OCI-M2 (cell line): Measurements from ENCODE around the gene RDH16.
"Not testable (repeated sequence)": the region's sequence is repeated elsewhere in the genome, so short reads cannot be mapped to it uniquely, and the experiment has no call there.

ENCODE experiments used
- DNase-seq: peaks from one replicate; lab custom pipeline; 2025; ENCODE audit not compliant: unreplicated experiment; lab: John Stamatoyannopoulos, UW

The RDH16 gene

DNA sequence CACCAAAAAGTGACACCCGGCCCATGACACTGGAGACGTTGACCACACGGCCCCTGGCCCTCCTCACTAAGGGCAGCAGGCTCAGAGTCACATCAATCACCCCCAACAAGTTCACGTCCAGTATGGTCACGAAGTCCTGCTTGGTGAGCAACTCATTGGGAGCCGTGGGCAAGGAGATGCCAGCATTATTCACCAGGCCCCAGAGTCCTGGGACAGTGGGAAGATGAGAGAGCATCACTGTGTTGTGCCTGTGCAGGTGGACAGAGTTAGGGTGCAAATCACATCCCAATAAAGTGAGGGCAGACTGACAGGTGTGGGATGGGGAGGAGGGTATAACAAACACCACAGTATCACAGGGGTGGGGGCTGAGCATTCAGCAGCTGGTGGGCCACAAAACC, 2.5 kb downstream of the RDH16 start:
- no peak for DNase-seq

DNA sequence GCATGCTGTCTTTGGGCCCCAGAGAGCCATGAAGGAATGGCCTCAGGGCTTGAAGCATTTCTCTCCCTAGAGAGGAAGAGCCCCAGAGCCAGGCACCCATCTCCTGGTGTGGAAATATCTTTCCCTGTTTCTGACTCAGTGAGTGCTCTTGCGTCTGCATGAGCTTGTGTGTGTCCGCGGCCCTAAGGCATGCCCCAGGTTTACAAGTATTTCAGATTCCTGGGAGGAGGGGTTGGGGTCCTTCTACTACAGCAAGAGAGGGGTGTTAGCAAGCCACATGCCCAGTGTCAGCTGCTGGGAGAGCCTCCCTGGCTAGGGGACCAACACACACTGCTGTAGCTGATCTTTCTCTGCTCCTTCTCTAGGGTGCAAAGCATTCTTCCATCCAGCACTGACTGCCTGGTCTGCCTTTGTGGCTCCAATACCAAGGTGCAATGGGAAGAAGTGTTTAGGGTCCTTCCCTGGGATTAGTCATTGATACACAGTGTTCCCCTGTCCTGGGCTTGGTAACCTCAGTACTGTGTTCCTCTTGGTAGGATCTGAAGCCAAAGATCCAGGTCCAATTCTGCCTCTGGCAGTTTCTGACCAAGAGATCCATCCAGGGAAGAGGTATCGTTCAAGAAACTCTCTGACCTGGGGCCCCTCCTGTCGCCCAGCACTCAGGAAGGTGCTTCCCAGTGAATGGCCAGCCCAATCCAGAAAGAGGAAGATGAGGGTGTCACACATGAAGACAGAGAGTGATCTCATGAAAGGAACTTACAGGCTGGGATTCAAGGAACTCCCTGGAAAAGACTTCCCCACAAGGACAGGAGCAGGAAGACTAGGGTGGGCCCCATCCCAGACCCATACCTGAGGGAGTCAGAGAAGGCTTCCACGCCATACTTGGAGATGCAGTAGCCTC, 3.1 kb downstream of the RDH16 start:
- DNase-seq: no peak

- DNase-seq: no peak
Measured at GRCh38 chr12:56953314-56953713, 4.1 kb downstream of the RDH16 start.

DNA sequence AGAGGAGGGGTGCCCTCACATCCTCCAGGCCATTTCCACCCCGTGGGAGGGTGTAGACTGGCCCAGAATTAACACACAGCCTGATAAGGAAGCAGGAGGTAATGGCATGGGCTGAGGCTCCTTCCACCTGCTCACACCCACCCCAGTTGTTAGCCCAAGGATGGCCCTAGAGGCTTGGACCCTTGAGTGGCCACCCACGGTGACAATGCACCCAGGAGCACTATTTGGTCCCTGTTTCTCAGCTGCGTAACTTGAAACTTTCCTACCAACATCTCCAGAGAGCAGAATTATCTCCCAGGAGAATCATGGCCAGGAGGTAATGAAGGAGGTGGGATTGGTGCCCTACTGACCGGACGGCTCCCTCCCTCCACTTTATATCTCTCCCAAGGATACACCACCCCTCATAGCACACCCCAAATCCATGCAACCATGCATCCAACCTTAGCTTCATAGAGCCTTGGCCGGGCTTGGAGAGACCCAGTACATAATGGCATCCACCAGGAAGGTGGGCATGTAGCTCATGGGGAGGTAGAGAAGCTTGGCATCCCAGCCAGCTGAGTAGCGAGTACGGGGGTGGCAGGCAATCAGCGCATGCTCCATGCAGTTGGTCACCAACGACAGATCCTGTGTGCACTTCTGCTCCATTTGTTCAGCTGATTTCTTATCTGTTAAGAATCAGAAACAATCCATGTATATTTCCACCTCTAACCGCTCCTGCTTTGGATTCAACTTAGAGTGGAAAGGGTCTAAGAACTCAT, 5.6 kb downstream of the RDH16 start:
- no peak for DNase-seq

- DNase-seq: no peak
Measured at GRCh38 chr12:56948881-56949280, 8.5 kb downstream of the RDH16 start.

- no peak for DNase-seq
Measured at GRCh38 chr12:56948457-56948777, 9.0 kb downstream of the RDH16 start.

DNA sequence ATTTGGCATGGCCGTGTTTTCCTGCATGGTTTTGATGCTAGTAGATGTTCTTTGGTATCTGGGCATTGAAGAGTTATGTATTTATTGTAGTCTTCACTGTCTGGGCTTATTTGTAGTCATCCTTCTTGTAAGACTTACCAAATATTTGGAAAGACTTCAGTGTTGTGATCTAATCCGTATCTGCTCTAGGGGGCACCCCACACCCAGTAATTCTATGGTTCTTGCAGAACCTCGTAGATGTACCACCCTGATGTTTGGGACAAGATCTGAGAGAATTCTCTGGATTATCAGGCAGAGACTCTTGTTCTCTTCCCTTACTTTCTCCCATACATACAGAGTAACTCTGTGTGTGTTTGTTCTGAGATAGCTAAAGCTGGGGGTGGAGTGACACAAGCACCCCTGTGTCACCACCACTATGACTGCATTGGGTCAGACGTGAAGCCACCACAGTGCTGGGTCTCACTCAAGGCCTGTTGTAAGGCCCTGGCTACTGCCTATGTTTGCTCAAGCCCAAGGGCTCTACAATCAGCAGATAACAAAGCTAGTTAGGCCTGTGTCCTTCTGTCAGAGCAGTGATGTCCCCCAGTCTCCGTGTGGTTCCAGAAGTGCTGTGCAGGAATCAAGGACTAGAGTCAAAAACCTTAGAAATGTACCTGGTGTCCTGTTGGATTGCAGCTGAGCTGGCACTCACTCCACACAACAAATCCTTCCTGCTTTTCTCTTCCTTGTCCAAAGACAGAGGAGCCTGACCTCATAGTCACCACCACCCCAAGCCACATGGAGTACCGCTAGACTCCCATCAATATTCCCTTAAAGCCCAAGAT, 9.6 kb downstream of the RDH16 start:
- no peak for DNase-seq

- DNase-seq: no peak
Measured at GRCh38 chr12:56943878-56944277, 13.5 kb downstream of the RDH16 start.

DNA sequence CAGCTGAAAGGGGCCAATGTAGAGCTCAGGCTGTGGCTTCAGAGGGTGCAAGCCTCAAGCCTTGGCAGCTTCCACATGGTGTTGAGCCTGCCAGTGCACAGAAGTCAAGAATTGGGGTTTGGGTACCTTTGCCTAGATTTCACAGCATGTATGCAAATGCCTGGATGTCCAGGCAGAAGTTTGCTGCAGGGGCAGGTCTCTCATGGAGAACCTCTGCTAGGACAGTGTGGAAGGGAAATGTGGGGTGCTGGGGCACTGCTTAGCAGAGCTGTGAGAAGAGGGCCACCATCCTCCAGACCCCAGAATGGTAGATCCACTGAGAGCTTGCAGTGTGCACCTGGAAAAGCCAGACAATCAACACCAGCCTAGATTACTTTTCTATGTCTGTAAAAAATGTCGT, 14.0 kb downstream of the RDH16 start:
- not testable (repeated sequence) for DNase-seq

GRCh38 chr12:56941299-56942017, 15.9 kb downstream of the RDH16 start:
- DNase-seq: no peak

- not testable (repeated sequence) for DNase-seq
Measured at GRCh38 chr12:56940942-56941298, 16.5 kb downstream of the RDH16 start.

DNA sequence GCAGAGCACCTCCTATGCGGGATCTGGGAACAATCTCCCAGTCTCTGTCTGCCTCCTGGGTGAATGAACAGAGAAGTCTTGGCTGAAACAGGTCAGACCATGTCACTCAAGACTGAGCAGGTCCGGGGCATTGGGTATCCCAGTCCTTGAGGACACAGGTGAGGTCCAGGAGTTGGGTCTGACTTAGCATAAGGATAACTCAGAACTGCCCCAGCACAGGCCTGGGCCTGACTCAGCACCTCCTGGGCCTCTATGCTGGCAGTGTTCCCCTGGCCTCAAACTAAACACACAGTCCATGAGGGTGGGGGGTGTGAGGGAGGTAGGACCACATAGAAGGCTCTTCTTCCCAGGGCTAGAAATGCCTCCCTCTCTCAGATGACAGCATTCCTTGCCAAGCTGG, 21.7 kb downstream of the RDH16 start:
- no peak for DNase-seq

DNA sequence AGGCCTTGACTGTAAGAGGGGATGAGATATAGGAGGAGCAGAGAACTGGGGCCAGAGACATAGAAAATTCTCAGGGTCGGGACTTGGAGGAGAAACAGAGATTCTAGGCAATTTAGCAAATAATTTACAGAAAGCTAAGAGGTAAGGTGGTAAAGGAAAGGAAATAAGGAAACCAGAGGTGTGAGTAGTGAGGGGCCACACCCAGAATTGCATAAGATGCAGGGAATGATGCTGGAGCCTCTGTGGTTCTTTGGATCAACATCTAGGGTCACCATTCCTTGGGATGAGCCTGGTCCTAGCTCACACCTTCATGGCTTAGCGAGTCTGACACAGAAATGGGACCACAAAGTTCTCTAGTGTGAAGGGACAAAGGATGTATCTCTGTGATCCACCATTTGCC, 22.3 kb downstream of the RDH16 start:
- no peak for DNase-seq

- DNase-seq: no peak
Measured at GRCh38 chr12:56933826-56934625, 23.4 kb downstream of the RDH16 start, which contains the start of gene SDR9C7. TSS of gene SDR9C7 (minus strand) at chr12:56934408. CDS start at chr12:56934261, 147 bp downstream.

- DNase-seq: no peak
Measured at GRCh38 chr12:56932867-56933266, 24.5 kb downstream of the RDH16 start.

DNA sequence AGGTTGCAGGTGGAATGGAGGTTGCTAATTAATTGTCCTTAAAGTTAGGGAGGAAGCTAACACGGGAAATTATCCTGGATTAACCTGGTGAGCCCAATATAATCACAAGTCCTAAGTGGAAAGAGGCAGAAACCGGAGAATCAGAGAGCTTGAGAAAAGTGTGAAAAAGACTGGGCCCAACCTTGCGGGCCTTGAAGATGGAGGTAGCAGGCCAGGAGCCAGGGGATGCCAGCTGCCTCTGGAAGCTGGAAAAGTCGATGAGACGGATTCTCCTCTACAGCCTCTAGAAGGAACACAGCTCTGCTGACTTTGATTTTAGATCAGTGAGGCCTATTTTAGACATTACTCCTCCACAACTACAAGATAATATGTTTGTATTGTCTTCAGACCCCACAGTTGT, 25.3 kb downstream of the RDH16 start:
- DNase-seq: no peak

GRCh38 chr12:56931474-56931978, 25.9 kb downstream of the RDH16 start:
- DNase-seq: peak; percentile 17

GRCh38 chr12:56930241-56930640, 27.2 kb downstream of the RDH16 start:
- DNase-seq: no peak

- no peak for DNase-seq
Measured at GRCh38 chr12:56929780-56930179, 27.6 kb downstream of the RDH16 start.

GRCh38 chr12:56928262-56928661, 29.1 kb downstream of the RDH16 start:
- DNase-seq: no peak
